Mucosa of rectum (tissue), 2 donors: ENCODE measurements around the gene HNF4A.
A peak's percentile ranks its signal among the peaks of the same experiment; 100 is the strongest.

Source experiments
- H3K27ac ChIP-seq, 2 donors: one replicate each; pipeline ENCODE4 v1.7.0; 2013; ENCODE audit warnings: inconsistent platforms in 2 of 2, low read depth in 2 of 2, low read length in 2 of 2
- H3K27me3 ChIP-seq, 2 donors: one replicate each; pipeline ENCODE4 v1.7.0; 2013; ENCODE audit warnings: low read length in 2 of 2; ENCODE audit not compliant: control insufficient read depth in 2 of 2, insufficient read depth in 2 of 2
- H3K36me3 ChIP-seq, 2 donors: one replicate each; pipeline ENCODE4 v1.7.0; 2013; ENCODE audit warnings: low read length in 2 of 2; ENCODE audit not compliant: control insufficient read depth in 2 of 2, insufficient read depth in 2 of 2
- H3K4me1 ChIP-seq, 2 donors: one replicate each; pipeline ENCODE4 v1.7.0; 2013; ENCODE audit warnings: low read length in 2 of 2, mild to moderate bottlenecking in 1 of 2; ENCODE audit not compliant: control insufficient read depth in 2 of 2, insufficient read depth in 2 of 2
- H3K4me3 ChIP-seq, 2 donors: one replicate each; pipeline ENCODE4 v1.7.0; 2013; ENCODE audit warnings: low read length in 2 of 2
- H3K9ac ChIP-seq, 2 donors: one replicate each; pipeline ENCODE4 v1.7.0; 2013; ENCODE audit warnings: low read length in 2 of 2, low read depth in 1 of 2, mild to moderate bottlenecking in 1 of 2
- H3K9me3 ChIP-seq, 2 donors: one replicate each; pipeline ENCODE4 v1.7.0; 2013; ENCODE audit warnings: low read length in 2 of 2; ENCODE audit not compliant: control insufficient read depth in 2 of 2
- donor health status: healthy.
- donor health status: Normal muscosa, but diverticular disease.

The HNF4A gene

GRCh38 chr20:44419131-44419844 lies 63.8 kb downstream of the HNF4A start:
- H3K27me3 ChIP-seq = no peaks in the 10 kb centered on the region
- H3K9me3 ChIP-seq = no peaks in the 10 kb centered on the region
- peaks cover 57 to 74% of the 10 kb centered on the region in 2 donors for H3K36me3 ChIP-seq
- H3K4me3 ChIP-seq = no peak overlapping the region
- peaks cover 0 to 5% of the 10 kb centered on the region in 2 donors for H3K4me1 ChIP-seq
- peak overlapping the region; percentile 5 to 45 for H3K27ac ChIP-seq
- no peak overlapping the region for H3K9ac ChIP-seq

- H3K36me3 ChIP-seq = peaks cover 54 to 70% of the 10 kb centered on the region in 2 donors
- H3K27me3 ChIP-seq = no peaks in the 10 kb centered on the region
- peaks cover 0 to 5% of the 10 kb centered on the region in 2 donors for H3K4me1 ChIP-seq
- no peak overlapping the region for H3K4me3 ChIP-seq
- H3K27ac ChIP-seq = no peak overlapping the region
- H3K9me3 ChIP-seq = no peaks in the 10 kb centered on the region
- H3K9ac ChIP-seq = no peak overlapping the region
Measured at GRCh38 chr20:44420497-44420896, 65.0 kb downstream of the HNF4A start.

GRCh38 chr20:44422083-44422482 lies 66.6 kb downstream of the HNF4A start:
- Histone ChIP-seq H3K27ac (peak overlapping the region in 1 of 2 donors; percentile 36), H3K4me3 (no peak overlapping the region), H3K4me1 (peaks cover 0 to 5% of the 10 kb centered on the region in 2 donors), H3K9ac (no peak overlapping the region), H3K27me3 (no peaks in the 10 kb centered on the region), H3K9me3 (no peaks in the 10 kb centered on the region), H3K36me3 (peaks cover 45 to 68% of the 10 kb centered on the region in 2 donors)

- Histone ChIP-seq H3K9me3 (no peaks in the 10 kb centered on the region), H3K27me3 (no peaks in the 10 kb centered on the region), H3K4me3 (no peak overlapping the region), H3K9ac (no peak overlapping the region), H3K36me3 (peaks cover 48 to 71% of the 10 kb centered on the region in 2 donors), H3K4me1 (peaks cover 0 to 6% of the 10 kb centered on the region in 2 donors), H3K27ac (no peak overlapping the region)
Measured at GRCh38 chr20:44423480-44423879, 68.0 kb downstream of the HNF4A start.

DNA sequence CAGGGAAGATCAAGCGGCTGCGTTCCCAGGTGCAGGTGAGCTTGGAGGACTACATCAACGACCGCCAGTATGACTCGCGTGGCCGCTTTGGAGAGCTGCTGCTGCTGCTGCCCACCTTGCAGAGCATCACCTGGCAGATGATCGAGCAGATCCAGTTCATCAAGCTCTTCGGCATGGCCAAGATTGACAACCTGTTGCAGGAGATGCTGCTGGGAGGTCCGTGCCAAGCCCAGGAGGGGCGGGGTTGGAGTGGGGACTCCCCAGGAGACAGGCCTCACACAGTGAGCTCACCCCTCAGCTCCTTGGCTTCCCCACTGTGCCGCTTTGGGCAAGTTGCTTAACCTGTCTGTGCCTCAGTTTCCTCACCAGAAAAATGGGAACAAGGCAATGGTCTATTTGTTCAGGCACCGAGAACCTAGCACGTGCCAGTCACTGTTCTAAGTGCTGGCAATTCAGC lies 68.6 kb downstream of the HNF4A start:
- Histone ChIP-seq H3K4me1 (peaks cover 0 to 7% of the 10 kb centered on the region in 2 donors), H3K9ac (no peak overlapping the region), H3K27ac (no peak overlapping the region), H3K36me3 (peaks cover 53 to 71% of the 10 kb centered on the region in 2 donors), H3K9me3 (no peaks in the 10 kb centered on the region), H3K27me3 (no peaks in the 10 kb centered on the region), H3K4me3 (no peak overlapping the region)

GRCh38 chr20:44425923-44426322 lies 70.4 kb downstream of the HNF4A start:
- Histone ChIP-seq H3K27me3 (no peaks in the 10 kb centered on the region), H3K36me3 (peaks cover 66 to 68% of the 10 kb centered on the region in 2 donors), H3K4me1 (peaks cover 0 to 7% of the 10 kb centered on the region in 2 donors), H3K4me3 (no peak overlapping the region), H3K9me3 (no peaks in the 10 kb centered on the region), H3K27ac (no peak overlapping the region), H3K9ac (no peak overlapping the region)

- Histone ChIP-seq H3K27me3 (no peaks in the 10 kb centered on the region), H3K27ac (no peak overlapping the region), H3K4me1 (peaks cover 0 to 4% of the 10 kb centered on the region in 2 donors), H3K9ac (no peak overlapping the region), H3K9me3 (no peaks in the 10 kb centered on the region), H3K36me3 (peaks cover 60 to 62% of the 10 kb centered on the region in 2 donors), H3K4me3 (no peak overlapping the region)
Measured at GRCh38 chr20:44426879-44427790, 71.6 kb downstream of the HNF4A start.

GRCh38 chr20:44427804-44428173 lies 72.3 kb downstream of the HNF4A start:
- Histone ChIP-seq H3K27me3 (no peaks in the 10 kb centered on the region), H3K9me3 (no peaks in the 10 kb centered on the region), H3K27ac (no peak overlapping the region), H3K36me3 (peaks cover 58 to 60% of the 10 kb centered on the region in 2 donors), H3K4me3 (no peak overlapping the region), H3K9ac (no peak overlapping the region), H3K4me1 (peaks cover 0 to 2% of the 10 kb centered on the region in 2 donors)

DNA sequence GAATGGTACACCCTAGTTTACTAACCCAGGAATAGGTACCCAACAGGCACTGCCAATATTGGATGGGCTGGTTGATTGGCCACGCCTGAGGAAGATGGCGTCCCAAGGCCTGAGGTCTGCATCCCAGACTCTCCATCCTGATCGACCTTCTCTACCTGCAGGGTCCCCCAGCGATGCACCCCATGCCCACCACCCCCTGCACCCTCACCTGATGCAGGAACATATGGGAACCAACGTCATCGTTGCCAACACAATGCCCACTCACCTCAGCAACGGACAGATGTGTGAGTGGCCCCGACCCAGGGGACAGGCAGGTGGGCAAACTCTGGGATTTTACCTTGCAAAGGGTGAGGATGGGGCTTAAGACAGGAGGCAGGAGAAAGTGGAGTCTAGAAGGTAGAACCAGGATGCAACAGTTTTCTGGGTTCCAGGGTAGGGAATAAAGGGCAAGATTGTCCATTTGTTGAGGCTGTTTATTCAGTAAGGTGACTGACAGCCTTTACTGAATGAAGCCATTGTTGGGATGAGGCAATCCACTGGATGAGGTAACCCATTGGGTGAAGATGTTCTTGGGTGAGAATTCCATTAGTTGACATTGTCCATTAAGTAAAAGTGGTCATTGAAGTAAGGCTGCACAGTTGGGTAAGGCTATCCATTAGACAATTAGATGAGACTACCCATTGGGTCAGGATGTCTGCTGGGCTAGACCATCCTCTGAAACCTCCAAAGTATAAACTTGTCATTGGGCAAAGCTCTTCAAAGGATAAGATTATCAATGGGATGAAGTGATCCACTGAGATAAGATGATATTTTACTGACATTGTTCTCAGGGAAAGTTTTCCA lies 72.9 kb downstream of the HNF4A start:
- no peak overlapping the region for H3K9ac ChIP-seq
- H3K9me3 ChIP-seq = no peaks in the 10 kb centered on the region
- peaks cover under 1 to 7% of the 10 kb centered on the region in 2 donors for H3K4me1 ChIP-seq
- no peak overlapping the region for H3K27ac ChIP-seq
- H3K27me3 ChIP-seq = no peaks in the 10 kb centered on the region
- no peak overlapping the region for H3K4me3 ChIP-seq
- peaks cover 55 to 58% of the 10 kb centered on the region in 2 donors for H3K36me3 ChIP-seq
